Measurements from ENCODE around the gene PRIM2.
"Not testable (repeated sequence)": the region's sequence is repeated elsewhere in the genome, so short reads cannot be mapped to it uniquely, and the experiment has no call there.

- TF ChIP-seq CTCF (tag by site-specific recombination; IDR thresholded peaks at IDR 0.05); ZNF544 (tag by site-specific recombination; IDR thresholded peaks at IDR 0.05); GFI1B (tag by site-specific recombination; IDR thresholded peaks at IDR 0.05); ZNF391 (tag by site-specific recombination; IDR thresholded peaks at IDR 0.05; ENCODE audit: borderline replicate concordance, low read depth); ZNF670 (tag by site-specific recombination; IDR thresholded peaks at IDR 0.05; ENCODE audit: low read depth); AEBP2 (tag by site-specific recombination; IDR thresholded peaks at IDR 0.05; ENCODE audit: borderline replicate concordance); ZBTB20 (tag by site-specific recombination; IDR thresholded peaks at IDR 0.05); ELK4 (IDR thresholded peaks at IDR 0.05; ENCODE audit: borderline replicate concordance, low read depth, low read length): not testable (repeated sequence)
These were observed 163.7 kb downstream of the PRIM2 start for GRCh38 chr6:57481121-57481520.

Measured in HEK293 (cell line).